ENCODE results near the gene PEX3. TPM values are rescaled to one million over a fixed set of nuclear protein-coding genes. Genes with fewer than 3 reads are reported as not detected.
"Not testable (repeated sequence)": the region's sequence is repeated elsewhere in the genome, so short reads cannot be mapped to it uniquely, and the experiment has no call there.

Gene PEX3
- total RNA-seq, 1 donor from 2014 or later = 16.3 TPM

DNA sequence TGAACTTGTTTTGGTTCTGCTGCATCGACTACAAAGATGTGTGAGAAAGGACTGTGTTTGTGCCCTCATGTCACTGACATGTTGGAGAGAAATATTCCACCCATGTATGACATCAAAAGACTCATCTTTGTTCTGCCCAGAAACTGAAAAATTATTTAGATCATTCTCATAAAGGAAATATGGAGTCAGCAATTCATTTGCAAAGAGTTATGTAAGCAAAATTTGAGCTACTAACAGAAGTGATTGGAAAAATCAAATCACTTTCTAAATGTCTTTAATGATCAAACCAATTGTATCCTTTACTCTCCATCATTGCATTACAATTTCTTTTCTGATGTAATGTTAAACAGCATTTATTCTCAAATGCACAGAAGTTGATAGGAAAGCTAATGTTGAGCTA, 19.4 kb upstream of the PEX3 start:
- no peaks in the 10 kb centered on the region for H3K4me1 Mint-ChIP-seq (ENCODE audit: unreplicated experiment)
- no peak overlapping the region for H3K4me3 Mint-ChIP-seq (ENCODE audit: unreplicated experiment)
- no peaks in the 10 kb centered on the region for H3K9me3 Mint-ChIP-seq (ENCODE audit: unreplicated experiment)
- no peaks in the 10 kb centered on the region for H3K36me3 Mint-ChIP-seq (ENCODE audit: low read depth, unreplicated experiment)
- DNase-seq (ENCODE audit: low spot score) = no peak
- no peak overlapping the region for H3K27ac Mint-ChIP-seq (ENCODE audit: unreplicated experiment)
- TF ChIP-seq, protein P1, sequence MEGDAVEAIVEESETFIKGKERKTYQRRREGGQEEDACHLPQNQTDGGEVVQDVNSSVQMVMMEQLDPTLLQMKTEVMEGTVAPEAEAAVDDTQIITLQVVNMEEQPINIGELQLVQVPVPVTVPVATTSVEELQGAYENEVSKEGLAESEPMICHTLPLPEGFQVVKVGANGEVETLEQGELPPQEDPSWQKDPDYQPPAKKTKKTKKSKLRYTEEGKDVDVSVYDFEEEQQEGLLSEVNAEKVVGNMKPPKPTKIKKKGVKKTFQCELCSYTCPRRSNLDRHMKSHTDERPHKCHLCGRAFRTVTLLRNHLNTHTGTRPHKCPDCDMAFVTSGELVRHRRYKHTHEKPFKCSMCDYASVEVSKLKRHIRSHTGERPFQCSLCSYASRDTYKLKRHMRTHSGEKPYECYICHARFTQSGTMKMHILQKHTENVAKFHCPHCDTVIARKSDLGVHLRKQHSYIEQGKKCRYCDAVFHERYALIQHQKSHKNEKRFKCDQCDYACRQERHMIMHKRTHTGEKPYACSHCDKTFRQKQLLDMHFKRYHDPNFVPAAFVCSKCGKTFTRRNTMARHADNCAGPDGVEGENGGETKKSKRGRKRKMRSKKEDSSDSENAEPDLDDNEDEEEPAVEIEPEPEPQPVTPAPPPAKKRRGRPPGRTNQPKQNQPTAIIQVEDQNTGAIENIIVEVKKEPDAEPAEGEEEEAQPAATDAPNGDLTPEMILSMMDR (IDR thresholded peaks at IDR 0.05; ENCODE audit: unreplicated experiment) = no peak
- H3K27me3 Mint-ChIP-seq (ENCODE audit: unreplicated experiment) = no peaks in the 10 kb centered on the region

DNA sequence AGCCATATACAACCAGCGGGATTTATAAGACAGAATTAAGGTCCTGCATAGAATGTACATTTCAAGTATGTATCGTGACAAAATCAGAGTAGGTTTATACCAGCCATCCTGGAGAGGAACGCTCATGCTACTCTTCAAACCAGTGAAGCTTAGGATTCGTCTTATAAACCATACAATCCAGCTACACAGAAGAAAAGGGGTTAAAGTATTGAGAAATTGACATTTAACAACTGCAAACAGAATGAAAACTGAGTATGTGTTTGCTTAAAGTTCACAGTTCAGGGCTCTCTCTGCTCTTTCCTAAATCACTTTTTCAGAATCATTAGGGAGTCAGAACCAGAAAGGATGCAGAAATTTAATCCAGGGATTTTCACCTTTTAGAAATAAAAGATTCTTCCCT, 18.0 kb upstream of the PEX3 start:
- Mint-ChIP-seq H3K27ac (ENCODE audit: unreplicated experiment) (no peak overlapping the region), H3K4me3 (ENCODE audit: unreplicated experiment) (no peak overlapping the region), H3K36me3 (ENCODE audit: low read depth, unreplicated experiment) (no peaks in the 10 kb centered on the region), H3K27me3 (ENCODE audit: unreplicated experiment) (no peaks in the 10 kb centered on the region), H3K9me3 (ENCODE audit: unreplicated experiment) (no peaks in the 10 kb centered on the region), H3K4me1 (ENCODE audit: unreplicated experiment) (no peaks in the 10 kb centered on the region)
- TF ChIP-seq, protein P1 (IDR thresholded peaks at IDR 0.05; ENCODE audit: unreplicated experiment) = no peak
- DNase-seq (ENCODE audit: low spot score) = no peak

DNA sequence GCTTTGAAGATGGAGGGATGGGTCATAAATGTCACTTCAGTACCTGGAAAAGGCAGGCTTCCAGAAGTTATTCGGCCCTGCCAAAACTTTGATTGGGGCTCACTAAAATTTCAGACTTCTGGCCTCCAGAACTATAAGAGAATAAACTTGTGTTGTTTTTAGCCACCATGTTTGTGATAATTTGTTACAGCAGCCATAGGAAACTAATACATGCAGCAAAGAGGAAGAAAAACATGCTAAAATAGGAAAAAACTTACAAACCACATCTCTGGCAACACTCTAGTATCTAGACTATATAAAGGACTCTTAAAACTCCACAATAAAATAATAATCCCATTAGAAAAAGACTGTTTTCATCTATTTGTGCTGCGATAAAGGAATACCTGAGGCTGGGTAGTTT, 9.6 kb upstream of the PEX3 start:
- no peaks in the 10 kb centered on the region for H3K9me3 Mint-ChIP-seq (ENCODE audit: unreplicated experiment)
- DNase-seq (ENCODE audit: low spot score) = no peak
- TF ChIP-seq, protein P1 (IDR thresholded peaks at IDR 0.05; ENCODE audit: unreplicated experiment) = no peak
- no peaks in the 10 kb centered on the region for H3K4me1 Mint-ChIP-seq (ENCODE audit: unreplicated experiment)
- H3K4me3 Mint-ChIP-seq (ENCODE audit: unreplicated experiment) = no peak overlapping the region
- no peaks in the 10 kb centered on the region for H3K36me3 Mint-ChIP-seq (ENCODE audit: low read depth, unreplicated experiment)
- H3K27ac Mint-ChIP-seq (ENCODE audit: unreplicated experiment) = no peak overlapping the region
- no peaks in the 10 kb centered on the region for H3K27me3 Mint-ChIP-seq (ENCODE audit: unreplicated experiment)

DNA sequence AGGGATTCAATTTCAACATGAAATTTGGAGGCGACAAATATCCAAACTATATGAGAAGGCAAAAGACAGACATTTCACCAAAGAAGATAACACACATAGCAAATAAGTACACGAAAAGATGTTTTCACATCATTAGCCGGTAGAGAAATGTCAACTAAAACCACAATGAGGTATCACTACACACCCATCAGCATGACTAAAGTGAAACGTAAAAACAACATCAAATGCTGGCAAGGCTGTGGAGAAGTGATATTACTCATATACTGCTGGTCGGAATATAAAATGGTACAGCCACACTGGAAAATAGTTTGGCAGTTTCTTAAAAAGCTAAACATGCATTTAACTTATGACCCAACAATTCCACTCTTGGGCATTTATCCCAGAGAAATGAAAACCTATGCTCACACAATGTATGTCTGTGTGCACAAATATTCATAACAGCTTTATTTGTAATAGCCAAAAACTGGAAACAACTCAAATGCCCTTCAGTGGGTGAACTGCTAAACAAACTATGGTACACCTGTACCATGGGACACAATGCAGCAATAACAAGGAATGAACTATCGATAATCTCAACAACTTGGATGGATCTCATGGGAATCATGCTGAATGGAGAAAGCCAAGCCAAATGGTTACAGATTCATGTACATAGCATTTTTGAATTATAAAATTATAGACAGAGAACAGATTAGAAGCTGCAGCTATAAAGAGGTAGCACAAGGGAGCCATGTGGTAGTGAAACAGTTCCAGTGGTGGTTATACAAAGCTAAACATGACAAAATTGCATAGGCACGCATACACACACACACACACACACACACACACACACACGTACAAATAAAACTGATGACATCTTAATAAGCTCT, 8.7 kb upstream of the PEX3 start:
- Mint-ChIP-seq H3K4me1 (ENCODE audit: unreplicated experiment) (no peaks in the 10 kb centered on the region), H3K27ac (ENCODE audit: unreplicated experiment) (no peak overlapping the region), H3K27me3 (ENCODE audit: unreplicated experiment) (no peaks in the 10 kb centered on the region), H3K4me3 (ENCODE audit: unreplicated experiment) (no peak overlapping the region), H3K9me3 (ENCODE audit: unreplicated experiment) (no peaks in the 10 kb centered on the region), H3K36me3 (ENCODE audit: low read depth, unreplicated experiment) (no peaks in the 10 kb centered on the region)
- TF ChIP-seq, protein P1 (IDR thresholded peaks at IDR 0.05; ENCODE audit: unreplicated experiment) = no peak
- DNase-seq (ENCODE audit: low spot score) = no peak

DNA sequence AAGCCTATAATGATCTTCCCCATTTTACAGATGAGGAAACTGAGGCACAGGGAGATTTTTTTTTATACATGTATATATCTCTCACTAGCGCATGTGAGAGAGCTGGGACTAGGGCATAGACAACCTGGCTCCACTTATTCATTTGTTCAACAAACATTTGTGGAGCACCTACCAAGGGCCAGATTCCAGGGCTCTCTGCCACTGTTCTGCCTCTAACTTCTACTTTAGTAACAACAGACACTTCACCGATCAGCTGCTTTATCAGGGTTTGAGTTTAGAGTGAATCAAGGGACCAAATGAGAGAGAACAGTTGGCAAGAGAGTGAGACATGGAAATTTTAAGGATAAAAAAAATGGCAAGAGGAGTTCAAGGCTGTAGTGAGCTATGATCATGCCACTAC, 7.5 kb upstream of the PEX3 start:
- H3K9me3 Mint-ChIP-seq (ENCODE audit: unreplicated experiment) = no peaks in the 10 kb centered on the region
- H3K36me3 Mint-ChIP-seq (ENCODE audit: low read depth, unreplicated experiment) = no peaks in the 10 kb centered on the region
- H3K4me1 Mint-ChIP-seq (ENCODE audit: unreplicated experiment) = no peaks in the 10 kb centered on the region
- no peak overlapping the region for H3K4me3 Mint-ChIP-seq (ENCODE audit: unreplicated experiment)
- TF ChIP-seq, protein P1 (IDR thresholded peaks at IDR 0.05; ENCODE audit: unreplicated experiment) = no peak
- no peaks in the 10 kb centered on the region for H3K27me3 Mint-ChIP-seq (ENCODE audit: unreplicated experiment)
- DNase-seq (ENCODE audit: low spot score) = no peak
- H3K27ac Mint-ChIP-seq (ENCODE audit: unreplicated experiment) = no peak overlapping the region

DNA sequence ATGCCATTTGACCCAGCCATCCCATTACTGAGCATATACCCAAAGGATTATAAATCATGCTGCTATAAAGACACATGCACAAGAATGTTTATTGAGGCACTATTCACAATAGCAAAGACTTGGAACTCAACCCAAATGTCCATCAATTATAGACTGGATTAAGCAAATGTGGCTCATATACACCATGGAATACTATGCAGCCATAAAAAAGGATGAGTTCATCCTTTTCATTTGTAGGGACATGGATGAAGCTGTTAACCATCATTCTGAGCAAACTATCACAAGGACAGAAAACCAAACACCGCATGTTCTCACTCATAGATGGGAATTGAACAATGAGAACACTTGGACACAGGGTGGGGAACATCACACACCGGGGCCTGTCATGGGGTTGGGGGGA, 2.7 kb upstream of the PEX3 start:
- H3K27me3 Mint-ChIP-seq (ENCODE audit: unreplicated experiment); H3K4me1 Mint-ChIP-seq (ENCODE audit: unreplicated experiment); H3K36me3 Mint-ChIP-seq (ENCODE audit: low read depth, unreplicated experiment); DNase-seq (ENCODE audit: low spot score); H3K27ac Mint-ChIP-seq (ENCODE audit: unreplicated experiment); H3K9me3 Mint-ChIP-seq (ENCODE audit: unreplicated experiment); H3K4me3 Mint-ChIP-seq (ENCODE audit: unreplicated experiment): not testable (repeated sequence)
